ENCODE data around the gene FES.

DNA sequence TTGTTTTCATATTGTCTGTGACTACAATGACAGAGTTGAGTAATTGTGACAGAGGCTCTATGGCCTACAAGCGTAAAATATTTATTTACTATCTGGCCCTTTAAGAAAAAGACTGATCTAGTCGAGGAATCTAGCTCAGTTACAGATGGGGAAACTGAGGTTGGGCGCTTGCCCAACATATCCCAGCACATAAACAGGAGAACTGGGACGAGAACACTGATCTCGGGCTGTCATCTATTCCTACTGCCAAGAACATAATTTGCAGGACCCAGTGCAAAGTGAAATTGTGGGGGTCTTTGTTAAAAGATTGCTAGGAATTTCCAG, 1.9 kb downstream of the FES start:
- TF ChIP-seq, protein P1, sequence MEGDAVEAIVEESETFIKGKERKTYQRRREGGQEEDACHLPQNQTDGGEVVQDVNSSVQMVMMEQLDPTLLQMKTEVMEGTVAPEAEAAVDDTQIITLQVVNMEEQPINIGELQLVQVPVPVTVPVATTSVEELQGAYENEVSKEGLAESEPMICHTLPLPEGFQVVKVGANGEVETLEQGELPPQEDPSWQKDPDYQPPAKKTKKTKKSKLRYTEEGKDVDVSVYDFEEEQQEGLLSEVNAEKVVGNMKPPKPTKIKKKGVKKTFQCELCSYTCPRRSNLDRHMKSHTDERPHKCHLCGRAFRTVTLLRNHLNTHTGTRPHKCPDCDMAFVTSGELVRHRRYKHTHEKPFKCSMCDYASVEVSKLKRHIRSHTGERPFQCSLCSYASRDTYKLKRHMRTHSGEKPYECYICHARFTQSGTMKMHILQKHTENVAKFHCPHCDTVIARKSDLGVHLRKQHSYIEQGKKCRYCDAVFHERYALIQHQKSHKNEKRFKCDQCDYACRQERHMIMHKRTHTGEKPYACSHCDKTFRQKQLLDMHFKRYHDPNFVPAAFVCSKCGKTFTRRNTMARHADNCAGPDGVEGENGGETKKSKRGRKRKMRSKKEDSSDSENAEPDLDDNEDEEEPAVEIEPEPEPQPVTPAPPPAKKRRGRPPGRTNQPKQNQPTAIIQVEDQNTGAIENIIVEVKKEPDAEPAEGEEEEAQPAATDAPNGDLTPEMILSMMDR (IDR thresholded peaks at IDR 0.05) = no peak
- TF ChIP-seq POLR2A (IDR thresholded peaks at IDR 0.05) (no peak), EP300 (IDR thresholded peaks at IDR 0.05) (no peak)
